ENCODE results near the gene KCNK18. TPM values are rescaled to one million over a fixed set of nuclear protein-coding genes. Genes with fewer than 3 reads are reported as not detected.

KCNK18 gene
- total and polyA plus RNA-seq, 2 donors (not counting 3 experiments of a cell fraction or from before 2014, with no cell fraction given): not detected

DNA sequence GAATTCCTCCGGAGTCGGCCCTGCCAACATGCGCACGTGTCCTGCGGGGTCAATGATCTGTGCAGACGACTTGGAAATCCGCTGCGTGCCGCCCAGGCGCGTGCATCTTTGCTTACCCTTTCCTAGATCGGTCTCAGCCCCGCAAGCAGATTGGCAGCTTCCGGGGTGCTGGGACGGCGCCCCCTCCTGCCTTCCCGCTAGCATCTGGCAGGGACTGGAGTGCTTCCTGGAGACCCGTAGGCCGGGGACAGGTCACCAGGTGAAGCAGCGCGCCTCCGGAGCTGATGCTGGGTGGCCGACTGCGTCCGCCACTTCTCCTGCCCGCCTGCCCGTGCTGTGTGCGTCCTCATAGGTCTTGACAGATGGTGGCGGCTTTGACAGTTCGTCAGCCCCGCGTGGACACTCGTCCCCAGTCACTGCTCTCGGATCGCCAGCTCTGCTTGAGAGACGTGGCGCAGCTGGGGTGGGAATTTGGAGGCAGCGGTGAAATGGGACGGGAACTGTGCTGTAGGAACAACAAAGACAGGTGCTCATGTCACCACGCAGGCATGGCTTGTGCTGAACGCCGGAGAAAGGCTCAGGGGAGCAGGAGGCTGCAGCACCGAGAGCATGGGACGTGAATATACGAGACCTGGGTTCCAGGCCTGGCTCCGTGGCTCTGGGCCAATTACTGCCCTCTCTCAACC is 21.9 kb upstream of the KCNK18 start:
- H3K79me2 ChIP-seq (ENCODE audit: control insufficient read depth, insufficient read depth, low read length): no peaks in the 10 kb centered on the region
- no peak overlapping the region for H3K27ac ChIP-seq (ENCODE audit: insufficient read depth, low read depth, low read length)
- H4K20me1 ChIP-seq (replicated peaks; ENCODE audit: control insufficient read depth, extremely low read depth, insufficient read depth, low read length): no peaks in the 10 kb centered on the region
- no peaks in the 10 kb centered on the region for H3K9me1 ChIP-seq (replicated peaks; ENCODE audit: control insufficient read depth, extremely low read depth, insufficient read depth, low read length)
- no peaks in the 10 kb centered on the region for H3K36me3 ChIP-seq (ENCODE audit: control insufficient read depth in 2 of 2, extremely low read depth in 1 of 2, insufficient read depth in 2 of 2, low read length in 2 of 2)
- no TSS peak for BruUV-seq (replicated peaks)
- ChIA-PET CTCF (interaction anchor here (0.6 to 10.1 kb wide), 65 partner anchors 8 to 512 kb away, joined by 3 to 344 read pairs (median 6); partner anchors contain the start of genes ENO4, HSPA12A, KCNK18 and SHTN1), POLR2A (no interaction called here)
- peaks cover 19 to 28% of the 10 kb centered on the region in 2 experiments for H3K27me3 ChIP-seq (ENCODE audit: control insufficient read depth in 2 of 2, insufficient read depth in 2 of 2, low read length in 2 of 2)
- TF ChIP-seq GATA2 (IDR thresholded peaks at IDR 0.05; ENCODE audit: insufficient read depth, insufficient read length, low read depth, low read length) (no peak), JUN (IDR thresholded peaks at IDR 0.05; ENCODE audit: borderline replicate concordance, insufficient read depth, insufficient read length, low read depth) (no peak), POLR2A (IDR thresholded peaks at IDR 0.05; ENCODE audit: low read depth, low read length) (no peak), CTCF (IDR thresholded peaks at IDR 0.05; ENCODE audit: extremely low read depth in 1 of 2, insufficient read depth in 1 of 2, low read depth in 1 of 2, low read length in 2 of 2) (no peak), MYC (IDR thresholded peaks at IDR 0.05; ENCODE audit: low read depth, low read length) (no peak), EZH2 (IDR thresholded peaks at IDR 0.05; ENCODE audit: borderline replicate concordance, low read depth, low read length, severe bottlenecking) (no peak), POLR2AphosphoS5 (IDR thresholded peaks at IDR 0.05; ENCODE audit: insufficient read depth, low read depth, low read length) (no peak), FOS (IDR thresholded peaks at IDR 0.05; ENCODE audit: borderline replicate concordance, insufficient read depth, low read length) (no peak)
- TF ChIP-seq, protein P1, sequence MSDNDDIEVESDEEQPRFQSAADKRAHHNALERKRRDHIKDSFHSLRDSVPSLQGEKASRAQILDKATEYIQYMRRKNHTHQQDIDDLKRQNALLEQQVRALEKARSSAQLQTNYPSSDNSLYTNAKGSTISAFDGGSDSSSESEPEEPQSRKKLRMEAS (IDR thresholded peaks at IDR 0.05; ENCODE audit: insufficient read depth, insufficient read length): no peak
- H3K4me3 ChIP-seq (replicated peaks in 1 of 3; ENCODE audit: insufficient read depth in 1 of 3, low read depth in 1 of 3, low read length in 3 of 3): peak overlapping the region in 2 of 3 experiments; percentile 16 to 33
- peak overlapping the region; percentile 66 for H3K4me2 ChIP-seq (ENCODE audit: insufficient read depth, low read length)
- no peak overlapping the region for H3K9ac ChIP-seq (replicated peaks; ENCODE audit: extremely low read depth, insufficient read depth, low read length)
- peak overlapping the region; percentile 88 for H2AFZ ChIP-seq (ENCODE audit: low read depth, low read length)
- peaks cover 9% of the 10 kb centered on the region for H3K4me1 ChIP-seq (ENCODE audit: control insufficient read depth, extremely low read depth, insufficient read depth, low read length)
- no peaks in the 10 kb centered on the region for H3K9me3 ChIP-seq (replicated peaks; ENCODE audit: control insufficient read depth, insufficient read depth, low read length)
- intact Hi-C loops (cut with micrococcal nuclease) (loop anchor here (1.0 to 2.0 kb wide), 4 partner anchors 171 to 433 kb away; partner anchors contain the start of genes HSPA12A and SHTN1), dilution Hi-C loops (cut with MboI; ENCODE audit: extremely low pct_ligation_motif_present, low sequenced_read_pairs) (no loop called here)
- FAIRE-seq: no peak
- DNase-seq (ENCODE audit: low read depth, low spot score): no peak
